Hepatocyte (in vitro differentiated cells): ENCODE data around the gene C9orf43. TPM values are rescaled to one million over a fixed set of nuclear protein-coding genes. Genes with fewer than 3 reads are reported as not detected.

Experiments used
- DNase-seq: peaks from one replicate; pipeline ENCODE4 v3.0.0-alpha.2; 2016; ENCODE audit warnings: low spot score
- H2AFZ ChIP-seq: fragments of 200-600 bp; sonication (generic); 2 replicates; pipeline ENCODE4 v1.6.0; 2016; ENCODE audit warnings: antibody characterized with exemption, mild to moderate bottlenecking
- H3K27ac ChIP-seq: fragments of 200-600 bp; sonication (generic); 2 replicates; pipeline ENCODE4 v1.5.1; 2016; ENCODE audit warnings: mild to moderate bottlenecking
- H3K27me3 ChIP-seq: fragments of 200-600 bp; sonication (generic); 2 replicates; pipeline ENCODE4 v1.6.1; 2016
- H3K36me3 ChIP-seq: fragments of 200-600 bp; sonication (generic); replicated peaks from 2 replicates; pipeline ENCODE4 v1.5.1; 2016; ENCODE audit warnings: low read depth; ENCODE audit not compliant: insufficient read depth
- H3K4me1 ChIP-seq: fragments of 200-600 bp; sonication (generic); 2 replicates; pipeline ENCODE4 v1.5.1; 2016; ENCODE audit warnings: mild to moderate bottlenecking, moderate library complexity; ENCODE audit not compliant: insufficient read depth
- H3K4me2 ChIP-seq: fragments of 200-600 bp; sonication (generic); 2 replicates; pipeline ENCODE4 v1.6.0; 2016
- H3K4me3 ChIP-seq: fragments of 200-600 bp; sonication (generic); 2 replicates; pipeline ENCODE4 v1.5.1; 2016; ENCODE audit warnings: mild to moderate bottlenecking
- H3K79me2 ChIP-seq: fragments of 200-600 bp; sonication (generic); 2 replicates; pipeline ENCODE4 v1.6.0; 2017; ENCODE audit warnings: mild to moderate bottlenecking
- H3K9me2 ChIP-seq: fragments of 200-600 bp; sonication (generic); replicated peaks from 2 replicates; pipeline ENCODE4 v1.6.0; 2017; ENCODE audit warnings: mild to moderate bottlenecking; ENCODE audit not compliant: insufficient read depth
- H3K9me3 ChIP-seq: fragments of 200-600 bp; sonication (generic); 2 replicates; pipeline ENCODE4 v1.5.1; 2016; ENCODE audit warnings: low read depth, mild to moderate bottlenecking
- H4K20me1 ChIP-seq: fragments of 200-600 bp; sonication (generic); 2 replicates; pipeline ENCODE4 v1.6.0; 2016; ENCODE audit warnings: mild to moderate bottlenecking; ENCODE audit not compliant: insufficient read depth, poor library complexity, severe bottlenecking
- CTCF ChIP-seq: fragments of 200-600 bp; sonication (generic); IDR thresholded peaks from 2 replicates; pipeline ENCODE4 v1.5.1; 2016; ENCODE audit warnings: antibody characterized with exemption, mild to moderate bottlenecking; ENCODE audit not compliant: poor library complexity
- EZH2 ChIP-seq: fragments of 200-600 bp; sonication (generic); IDR thresholded peaks from 2 replicates; pipeline ENCODE4 v1.6.1; 2016; ENCODE audit warnings: antibody characterized with exemption, mild to moderate bottlenecking, borderline replicate concordance
- EZH2phosphoT487 ChIP-seq: fragments of 200-600 bp; sonication (generic); IDR thresholded peaks from one replicate; pipeline ENCODE4 v1.6.1; 2018; ENCODE audit warnings: antibody characterized with exemption, mild to moderate bottlenecking, low read depth, moderate library complexity; ENCODE audit not compliant: unreplicated experiment, severe bottlenecking
- WGBS: methylation state at CpG from one replicate; pipeline ENCODE4 v1.1.6; 2016; ENCODE audit warnings: low lambda C conversion rate; ENCODE audit errors: missing lambda C conversion rate; 5-methylcytosine and 5-hydroxymethylcytosine counted together
- polyA plus RNA-seq: library from polyadenylated mRNA; unstranded; fragments of >200 nt; fragmentation: Nextera tagmentation; extraction: Ambion mirVana; gene quantifications from 2 replicates; pipeline ENCODE4 v1.2.1, GENCODE V29; 2016
- total RNA-seq: library from RNA; depleted of rRNA; stranded (reverse); fragments of >200 nt; gene quantifications from 2 replicates; pipeline ENCODE4 v1.2.3, GENCODE V29; 2014

Gene C9orf43
- total and polyA plus RNA-seq, 2 experiments from 2014 or later, result 0.53 to 0.69 TPM

- Histone ChIP-seq H3K4me3 (no peak overlapping the region), H3K79me2 (peaks cover 10% of the 10 kb centered on the region), H3K27ac (no peak overlapping the region), H3K36me3 (no peaks in the 10 kb centered on the region), H3K27me3 (no peaks in the 10 kb centered on the region), H3K4me2 (no peak overlapping the region), H2AFZ (no peak overlapping the region), H3K9me3 (no peaks in the 10 kb centered on the region), H3K4me1 (peaks cover 25% of the 10 kb centered on the region), H4K20me1 (no peaks in the 10 kb centered on the region), H3K9me2 (no peaks in the 10 kb centered on the region)
- 99% methylated on average over 17 of the region's 17 CpGs for WGBS
- TF ChIP-seq CTCF (no peak), EZH2phosphoT487 (no peak), EZH2 (no peak)
- DNase-seq, result no peak
These were observed 20.2 kb upstream of the C9orf43 start for GRCh38 chr9:113390192-113390960.

- Histone ChIP-seq H3K79me2 (peaks cover 19% of the 10 kb centered on the region), H3K4me2 (no peak overlapping the region), H4K20me1 (no peaks in the 10 kb centered on the region), H3K27ac (no peak overlapping the region), H3K4me3 (no peak overlapping the region), H3K27me3 (no peaks in the 10 kb centered on the region), H2AFZ (no peak overlapping the region), H3K9me3 (no peaks in the 10 kb centered on the region), H3K36me3 (no peaks in the 10 kb centered on the region), H3K4me1 (peaks cover 23% of the 10 kb centered on the region), H3K9me2 (no peaks in the 10 kb centered on the region)
- TF ChIP-seq EZH2phosphoT487, result no peak
- TF ChIP-seq EZH2, result no peak
- TF ChIP-seq CTCF, result no peak
- DNase-seq, result no peak
- WGBS, result 99% methylated on average over 7 of the region's 7 CpGs
These were observed 18.6 kb upstream of the C9orf43 start for GRCh38 chr9:113391917-113392316.

DNA sequence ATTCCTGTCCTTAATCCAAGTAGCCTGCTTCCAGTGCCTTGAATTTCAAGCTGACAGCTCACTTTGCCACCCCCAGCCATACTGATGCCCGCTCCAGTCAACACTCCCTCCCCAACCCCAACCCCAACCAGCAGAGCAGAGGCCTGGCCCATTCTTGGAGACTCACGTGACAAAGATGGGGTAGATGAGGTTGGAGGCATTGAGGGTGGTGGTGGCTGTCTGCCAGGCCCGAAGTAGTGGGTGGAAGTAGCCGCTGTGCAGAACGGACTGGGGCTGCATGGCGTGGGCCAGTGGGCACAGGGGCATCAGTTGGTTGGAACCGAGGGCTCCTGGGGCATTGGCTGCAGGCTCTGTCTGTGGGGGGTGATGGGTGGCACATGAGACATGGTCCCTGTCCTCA is 17.3 kb upstream of the C9orf43 start:
- no peaks in the 10 kb centered on the region for H3K9me2 ChIP-seq
- H3K79me2 ChIP-seq, result peaks cover 29% of the 10 kb centered on the region
- 98% methylated on average over 6 of the region's 7 CpGs for WGBS
- H2AFZ ChIP-seq, result no peak overlapping the region
- no peak overlapping the region for H3K27ac ChIP-seq
- TF ChIP-seq EZH2 (no peak), CTCF (no peak), EZH2phosphoT487 (no peak)
- no peak for DNase-seq
- H3K36me3 ChIP-seq, result no peaks in the 10 kb centered on the region
- peaks cover 22% of the 10 kb centered on the region for H3K4me1 ChIP-seq
- H3K4me2 ChIP-seq, result no peak overlapping the region
- H3K27me3 ChIP-seq, result no peaks in the 10 kb centered on the region
- no peaks in the 10 kb centered on the region for H4K20me1 ChIP-seq
- no peak overlapping the region for H3K4me3 ChIP-seq
- no peaks in the 10 kb centered on the region for H3K9me3 ChIP-seq
